Glutamatergic neuron (in vitro differentiated cells): ENCODE data around the gene ATP6V0D1. TPM values are rescaled to one million over a fixed set of nuclear protein-coding genes. Genes with fewer than 3 reads are reported as not detected.

Experiments
- DNase-seq: peaks from one replicate; pipeline ENCODE4 v3.0.0; 2022
- H3K27ac Mint-ChIP-seq: one replicate; pipeline ENCODE4 v1.8.0; 2020; ENCODE audit warnings: mild to moderate bottlenecking, mixed read lengths, inconsistent platforms; ENCODE audit not compliant: unreplicated experiment
- H3K27me3 Mint-ChIP-seq: one replicate; pipeline ENCODE4 v1.8.0; 2020; ENCODE audit warnings: mild to moderate bottlenecking, moderate library complexity, mixed read lengths, inconsistent platforms; ENCODE audit not compliant: unreplicated experiment
- H3K36me3 Mint-ChIP-seq: one replicate; pipeline ENCODE4 v1.8.0; 2020; ENCODE audit warnings: mild to moderate bottlenecking, mixed read lengths, inconsistent platforms; ENCODE audit not compliant: unreplicated experiment
- H3K4me1 Mint-ChIP-seq: one replicate; pipeline ENCODE4 v1.8.0; 2020; ENCODE audit warnings: mild to moderate bottlenecking, low read depth, mixed read lengths, inconsistent platforms; ENCODE audit not compliant: unreplicated experiment
- H3K4me3 Mint-ChIP-seq: one replicate; pipeline ENCODE4 v1.8.0; 2020; ENCODE audit warnings: mild to moderate bottlenecking, mixed read lengths, inconsistent platforms; ENCODE audit not compliant: unreplicated experiment
- H3K9me3 Mint-ChIP-seq: one replicate; pipeline ENCODE4 v1.8.0; 2020; ENCODE audit warnings: mild to moderate bottlenecking, moderate library complexity, mixed read lengths, inconsistent platforms; ENCODE audit not compliant: unreplicated experiment
- total RNA-seq: library from RNA; stranded (reverse); fragmentation: NEBNext Ultra II Directional; extraction: Animal tissue kit (Norgen Biotek cat#: 25700); gene quantifications from one replicate; pipeline ENCODE4 v1.2.1, GENCODE V29; 2021; ENCODE audit not compliant: unreplicated experiment
- TF ChIP-seq, protein P1 (sequence below): fragments of 200-600 bp; sonication (generic); IDR thresholded peaks from one replicate; pipeline ENCODE4 v1.5.0; 2021; ENCODE audit not compliant: partially characterized antibody, unreplicated experiment

Gene ATP6V0D1
- total RNA-seq, 1 donor from 2014 or later: 111 TPM

DNA sequence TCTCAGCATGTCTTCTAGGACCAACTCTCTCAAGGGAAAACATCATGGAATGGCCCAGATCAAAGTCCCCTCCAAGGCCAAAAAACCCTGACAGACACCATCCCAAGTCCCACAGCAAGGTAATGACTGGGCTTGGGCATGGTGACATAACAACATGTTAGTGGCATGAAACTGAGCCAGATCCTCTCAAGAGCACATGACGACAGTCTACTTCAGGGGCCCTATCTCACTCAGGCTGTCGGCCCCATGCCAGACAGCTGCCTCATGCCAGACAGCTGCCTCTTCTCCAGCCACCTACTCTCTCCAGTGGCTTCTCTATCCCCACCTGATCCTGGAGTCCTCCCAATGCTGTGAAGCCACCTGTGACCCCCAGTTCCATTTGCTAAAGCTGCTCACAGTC, 31.6 kb downstream of the ATP6V0D1 start:
- TF ChIP-seq, protein P1, sequence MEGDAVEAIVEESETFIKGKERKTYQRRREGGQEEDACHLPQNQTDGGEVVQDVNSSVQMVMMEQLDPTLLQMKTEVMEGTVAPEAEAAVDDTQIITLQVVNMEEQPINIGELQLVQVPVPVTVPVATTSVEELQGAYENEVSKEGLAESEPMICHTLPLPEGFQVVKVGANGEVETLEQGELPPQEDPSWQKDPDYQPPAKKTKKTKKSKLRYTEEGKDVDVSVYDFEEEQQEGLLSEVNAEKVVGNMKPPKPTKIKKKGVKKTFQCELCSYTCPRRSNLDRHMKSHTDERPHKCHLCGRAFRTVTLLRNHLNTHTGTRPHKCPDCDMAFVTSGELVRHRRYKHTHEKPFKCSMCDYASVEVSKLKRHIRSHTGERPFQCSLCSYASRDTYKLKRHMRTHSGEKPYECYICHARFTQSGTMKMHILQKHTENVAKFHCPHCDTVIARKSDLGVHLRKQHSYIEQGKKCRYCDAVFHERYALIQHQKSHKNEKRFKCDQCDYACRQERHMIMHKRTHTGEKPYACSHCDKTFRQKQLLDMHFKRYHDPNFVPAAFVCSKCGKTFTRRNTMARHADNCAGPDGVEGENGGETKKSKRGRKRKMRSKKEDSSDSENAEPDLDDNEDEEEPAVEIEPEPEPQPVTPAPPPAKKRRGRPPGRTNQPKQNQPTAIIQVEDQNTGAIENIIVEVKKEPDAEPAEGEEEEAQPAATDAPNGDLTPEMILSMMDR: no peak
- Mint-ChIP-seq H3K27ac (no peak overlapping the region), H3K4me1 (peaks cover 13% of the 10 kb centered on the region), H3K27me3 (peaks cover 11% of the 10 kb centered on the region), H3K9me3 (no peaks in the 10 kb centered on the region), H3K4me3 (no peak overlapping the region), H3K36me3 (no peaks in the 10 kb centered on the region)
- no peak for DNase-seq

DNA sequence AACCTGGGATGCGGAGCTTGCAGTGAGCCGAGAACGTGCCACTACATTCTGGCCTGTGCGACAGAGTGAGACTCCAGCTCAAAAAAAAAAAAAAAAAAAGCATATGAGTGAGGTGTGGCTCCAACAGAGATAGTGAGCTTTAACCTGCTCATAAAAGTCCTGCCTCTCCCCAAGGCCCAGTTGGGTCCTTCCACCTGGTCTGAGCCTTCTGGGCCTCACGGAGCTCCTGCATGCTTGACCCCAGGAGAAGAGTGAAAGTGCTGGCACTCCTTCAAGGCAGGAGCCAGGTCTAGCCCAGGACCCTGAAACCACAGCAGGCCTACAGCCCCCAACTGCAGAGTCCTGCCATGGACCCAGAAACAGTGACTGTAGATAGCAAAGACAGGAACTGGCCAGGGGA, 32.4 kb downstream of the ATP6V0D1 start:
- no peaks in the 10 kb centered on the region for H3K9me3 Mint-ChIP-seq
- H3K27ac Mint-ChIP-seq: no peak overlapping the region
- DNase-seq: no peak
- peaks cover 17% of the 10 kb centered on the region for H3K4me1 Mint-ChIP-seq
- H3K4me3 Mint-ChIP-seq: no peak overlapping the region
- no peaks in the 10 kb centered on the region for H3K36me3 Mint-ChIP-seq
- H3K27me3 Mint-ChIP-seq: peaks cover 11% of the 10 kb centered on the region
- TF ChIP-seq, protein P1: no peak

- H3K4me1 Mint-ChIP-seq: peaks cover 20% of the 10 kb centered on the region
- no peak overlapping the region for H3K27ac Mint-ChIP-seq
- no peaks in the 10 kb centered on the region for H3K36me3 Mint-ChIP-seq
- TF ChIP-seq, protein P1: no peak
- no peaks in the 10 kb centered on the region for H3K9me3 Mint-ChIP-seq
- H3K4me3 Mint-ChIP-seq: no peak overlapping the region
- peaks cover 12% of the 10 kb centered on the region for H3K27me3 Mint-ChIP-seq
- no peak for DNase-seq
Observed at GRCh38 chr16:67447508-67448076, 33.4 kb downstream of the ATP6V0D1 start.

DNA sequence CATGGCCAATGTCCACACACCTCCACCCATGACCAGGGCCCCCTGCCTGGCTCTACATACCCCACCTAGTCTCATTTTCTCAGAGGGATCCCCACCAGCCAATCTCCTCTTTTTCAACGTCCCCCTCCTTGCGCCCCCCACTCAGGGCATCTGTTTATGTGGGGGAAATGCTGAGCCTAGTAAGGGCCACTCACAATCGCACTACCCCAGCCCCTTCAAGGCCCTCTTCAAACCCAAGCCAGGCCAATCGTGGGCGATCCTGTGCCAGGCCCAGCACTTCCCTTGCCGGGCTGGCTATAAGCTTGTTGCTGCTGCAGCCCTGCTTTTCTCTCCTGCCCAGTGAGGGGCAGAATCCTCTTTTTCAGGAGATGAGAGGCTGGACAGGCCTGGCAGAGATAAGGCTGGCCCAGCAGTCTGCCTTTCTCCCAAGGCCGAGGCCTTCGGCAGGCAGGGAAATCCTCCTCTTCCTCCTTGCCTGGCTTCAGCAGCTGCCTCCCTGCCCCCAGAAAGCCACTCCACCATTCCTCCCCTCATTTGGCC, 33.9 kb downstream of the ATP6V0D1 start:
- DNase-seq: no peak
- peaks cover 20% of the 10 kb centered on the region for H3K4me1 Mint-ChIP-seq
- H3K9me3 Mint-ChIP-seq: no peaks in the 10 kb centered on the region
- TF ChIP-seq, protein P1: no peak
- H3K27ac Mint-ChIP-seq: peak overlapping the region; percentile 59
- no peak overlapping the region for H3K4me3 Mint-ChIP-seq
- H3K36me3 Mint-ChIP-seq: no peaks in the 10 kb centered on the region
- peaks cover 12% of the 10 kb centered on the region for H3K27me3 Mint-ChIP-seq
